ENCODE measurements around the gene SLC43A3. TPM values are rescaled to one million over a fixed set of nuclear protein-coding genes. Genes with fewer than 3 reads are reported as not detected.
"Not testable (repeated sequence)": the region's sequence is repeated elsewhere in the genome, so short reads cannot be mapped to it uniquely, and the experiment has no call there.

Gene SLC43A3
- total RNA-seq, 2 experiments from 2014 or later, result 94.5 to 101 TPM

GRCh38 chr11:57361420-57361819, 65.5 kb downstream of the SLC43A3 start:
- H3K27ac Mint-ChIP-seq; H3K4me1 Mint-ChIP-seq; POLR2A ChIA-PET; H3K36me3 Mint-ChIP-seq (ENCODE audit: low read depth); DNase-seq; H3K27me3 Mint-ChIP-seq; H3K4me3 Mint-ChIP-seq; H3K9me3 Mint-ChIP-seq: not testable (repeated sequence)
- CTCF ChIA-PET, result interaction anchor here (0.6 to 1.6 kb wide), 3 partner anchors 16 to 98 kb away, joined by 3 read pairs; partner anchors contain the start of gene RTN4RL2

GRCh38 chr11:57360991-57361390, 65.9 kb downstream of the SLC43A3 start:
- no peak for DNase-seq
- H3K9me3 Mint-ChIP-seq, result peaks cover 2% of the 10 kb centered on the region
- H3K27ac Mint-ChIP-seq, result no peak overlapping the region
- no peaks in the 10 kb centered on the region for H3K4me1 Mint-ChIP-seq
- H3K27me3 Mint-ChIP-seq, result peaks cover 12% of the 10 kb centered on the region
- H3K4me3 Mint-ChIP-seq, result no peak overlapping the region
- CTCF ChIA-PET, result interaction anchor here (1.0 to 1.6 kb wide), 2 partner anchors 15 to 82 kb away, joined by 3 read pairs; no protein-coding TSS in a partner anchor
- POLR2A ChIA-PET, result no interaction called here
- H3K36me3 Mint-ChIP-seq (ENCODE audit: low read depth), result no peaks in the 10 kb centered on the region

- peaks cover 2% of the 10 kb centered on the region for H3K9me3 Mint-ChIP-seq
Measured at GRCh38 chr11:57359896-57360690, 66.8 kb downstream of the SLC43A3 start.

GRCh38 chr11:57359396-57359795, 67.5 kb downstream of the SLC43A3 start:
- ChIA-PET POLR2A (no interaction called here), CTCF (interaction anchor here (1.6 kb wide), 1 partner anchor 13 kb away, joined by 3 read pairs; no protein-coding TSS in a partner anchor)
- H3K27me3 Mint-ChIP-seq, result peaks cover 16% of the 10 kb centered on the region
- peaks cover 2% of the 10 kb centered on the region for H3K9me3 Mint-ChIP-seq
- H3K4me3 Mint-ChIP-seq, result no peak overlapping the region
- no peak for DNase-seq
- H3K4me1 Mint-ChIP-seq, result no peaks in the 10 kb centered on the region
- no peak overlapping the region for H3K27ac Mint-ChIP-seq
- no peaks in the 10 kb centered on the region for H3K36me3 Mint-ChIP-seq (ENCODE audit: low read depth)

More at GRCh38 chr11:57359896-57360690, 66.8 kb downstream of the SLC43A3 start:
- Mint-ChIP-seq H3K36me3 (ENCODE audit: low read depth) (no peaks in the 10 kb centered on the region), H3K27ac (no peak overlapping the region), H3K4me3 (no peak overlapping the region), H3K27me3 (peaks cover 13% of the 10 kb centered on the region), H3K4me1 (no peaks in the 10 kb centered on the region)
- no peak for DNase-seq
- ChIA-PET POLR2A (no interaction called here), CTCF (interaction anchor here (1.6 kb wide), 2 partner anchors 14 to 83 kb away, joined by 3 read pairs; no protein-coding TSS in a partner anchor)

GRCh38 chr11:57358991-57359390, 67.9 kb downstream of the SLC43A3 start:
- peaks cover 2% of the 10 kb centered on the region for H3K9me3 Mint-ChIP-seq
- peaks cover 17% of the 10 kb centered on the region for H3K27me3 Mint-ChIP-seq
- no peak overlapping the region for H3K27ac Mint-ChIP-seq
- no peak for DNase-seq
- H3K4me1 Mint-ChIP-seq, result no peaks in the 10 kb centered on the region
- POLR2A ChIA-PET, result interaction anchor here (1.0 kb wide), 1 partner anchor 41 kb away, joined by 3 read pairs; no protein-coding TSS in a partner anchor
- CTCF ChIA-PET, result interaction anchor here (1.6 kb wide), 1 partner anchor 13 kb away, joined by 3 read pairs; no protein-coding TSS in a partner anchor
- no peaks in the 10 kb centered on the region for H3K36me3 Mint-ChIP-seq (ENCODE audit: low read depth)
- no peak overlapping the region for H3K4me3 Mint-ChIP-seq

GRCh38 chr11:57358543-57358961, 68.4 kb downstream of the SLC43A3 start:
- CTCF ChIA-PET, result interaction anchor here (0.6 to 0.7 kb wide), 2 partner anchors 11 to 66 kb away, joined by 3 read pairs; no protein-coding TSS in a partner anchor

GRCh38 chr11:57357856-57358255, 69.1 kb downstream of the SLC43A3 start:
- Mint-ChIP-seq H3K27ac (no peak overlapping the region), H3K4me3 (no peak overlapping the region), H3K36me3 (ENCODE audit: low read depth) (no peaks in the 10 kb centered on the region), H3K27me3 (peaks cover 20% of the 10 kb centered on the region), H3K9me3 (peaks cover 2% of the 10 kb centered on the region), H3K4me1 (no peaks in the 10 kb centered on the region)
- DNase-seq, result no peak
- ChIA-PET POLR2A (interaction anchor here (1.0 kb wide), 1 partner anchor 42 kb away, joined by 3 read pairs; no protein-coding TSS in a partner anchor), CTCF (interaction anchor here (0.7 kb wide), 1 partner anchor 10 kb away, joined by 3 read pairs; no protein-coding TSS in a partner anchor)

More at GRCh38 chr11:57358543-57358961, 68.4 kb downstream of the SLC43A3 start:
- no peak for DNase-seq
- no peak overlapping the region for H3K27ac Mint-ChIP-seq
- no peak overlapping the region for H3K4me3 Mint-ChIP-seq
- no peaks in the 10 kb centered on the region for H3K4me1 Mint-ChIP-seq
- H3K27me3 Mint-ChIP-seq, result peaks cover 17% of the 10 kb centered on the region
- peaks cover 2% of the 10 kb centered on the region for H3K9me3 Mint-ChIP-seq
- POLR2A ChIA-PET, result interaction anchor here (1.0 kb wide), 1 partner anchor 42 kb away, joined by 3 read pairs; no protein-coding TSS in a partner anchor
- no peaks in the 10 kb centered on the region for H3K36me3 Mint-ChIP-seq (ENCODE audit: low read depth)

- no peak overlapping the region for H3K27ac Mint-ChIP-seq
- H3K27me3 Mint-ChIP-seq, result peaks cover 20% of the 10 kb centered on the region
- ChIA-PET POLR2A (no interaction called here), CTCF (interaction anchor here (2.1 kb wide), 1 partner anchor 11 kb away, joined by 8 read pairs; no protein-coding TSS in a partner anchor)
- H3K4me1 Mint-ChIP-seq, result no peaks in the 10 kb centered on the region
- no peak for DNase-seq
- peaks cover 2% of the 10 kb centered on the region for H3K9me3 Mint-ChIP-seq
- no peaks in the 10 kb centered on the region for H3K36me3 Mint-ChIP-seq (ENCODE audit: low read depth)
- no peak overlapping the region for H3K4me3 Mint-ChIP-seq
Measured at GRCh38 chr11:57357310-57357709, 69.6 kb downstream of the SLC43A3 start.

Other genes starting within 250 kb of the SLC43A3 start
- gene LRRC55, start 245.2 kb downstream of the SLC43A3 start, total RNA-seq, result not detected
- gene APLNR, start 189.9 kb downstream of the SLC43A3 start, total RNA-seq, result not detected
- 10 to 100 TPM in 1 of 2 experiments, 1 to 10 TPM in 1; 9.9 to 10.7 TPM for gene TNKS1BP1, start 102.2 kb downstream of the SLC43A3 start, total RNA-seq
- 100 to 1,000 TPM; 135 to 137 TPM for gene SSRP1, start 91.2 kb downstream of the SLC43A3 start, total RNA-seq
- gene P2RX3, start 88.8 kb downstream of the SLC43A3 start, total RNA-seq, result not detected
- not detected for gene PRG3, start 46.0 kb downstream of the SLC43A3 start, total RNA-seq
- gene PRG2, start 36.5 kb downstream of the SLC43A3 start, total RNA-seq, result under 1 TPM; 0.33 to 0.68 TPM
- under 1 TPM; 0.35 to 0.50 TPM for gene RTN4RL2, start 33.4 kb upstream of the SLC43A3 start, total RNA-seq
- 10 to 100 TPM; 29.9 to 31.7 TPM for gene SLC43A1, start 88.6 kb upstream of the SLC43A3 start, total RNA-seq
- gene TIMM10, start 103.6 kb upstream of the SLC43A3 start, total RNA-seq, result 10 to 100 TPM; 82.4 to 86.1 TPM
- gene SMTNL1, start 110.5 kb upstream of the SLC43A3 start, total RNA-seq, result not detected
- gene UBE2L6, start 140.6 kb upstream of the SLC43A3 start, total RNA-seq, result 100 to 1,000 TPM; 281 to 285 TPM
- under 1 TPM; 0.55 to 0.93 TPM for gene SERPING1, start 170.6 kb upstream of the SLC43A3 start, total RNA-seq
- 1 to 10 TPM; 1.5 to 2.2 TPM for gene YPEL4, start 222.8 kb upstream of the SLC43A3 start, total RNA-seq
- gene CLP1, start 230.6 kb upstream of the SLC43A3 start, total RNA-seq, result 10 to 100 TPM; 14.8 to 17.5 TPM
- gene ZDHHC5, start 241.0 kb upstream of the SLC43A3 start, total RNA-seq, result 10 to 100 TPM; 77.6 to 86.6 TPM